Ishikawa (cell line): ENCODE measurements around the gene ZBTB32.

Experiments used
- CEBPB ChIP-seq: IDR thresholded peaks from 2 replicates; pipeline ENCODE4 v1.6.1; 2012
- CREB1 ChIP-seq: IDR thresholded peaks from 2 replicates; pipeline ENCODE4 v1.6.1; 2012; ENCODE audit warnings: low read depth
- EGR1 ChIP-seq: IDR thresholded peaks from 2 replicates; pipeline ENCODE4 v1.6.1; 2012
- EP300 ChIP-seq: IDR thresholded peaks from 2 replicates; pipeline ENCODE4 v1.6.1; 2012; ENCODE audit warnings: borderline replicate concordance
- FOXM1 ChIP-seq: IDR thresholded peaks from 2 replicates; pipeline ENCODE4 v1.6.1; 2012; ENCODE audit warnings: low read depth, borderline replicate concordance
- MAX ChIP-seq: IDR thresholded peaks from 2 replicates; pipeline ENCODE4 v1.6.1; 2012
- NFIC ChIP-seq: IDR thresholded peaks from 2 replicates; pipeline ENCODE4 v1.6.1; 2012
- RAD21 ChIP-seq: IDR thresholded peaks from 2 replicates; pipeline ENCODE4 v1.6.1; 2012; ENCODE audit warnings: low read depth
- REST ChIP-seq: IDR thresholded peaks from 2 replicates; pipeline ENCODE4 v1.6.1; 2012; ENCODE audit warnings: low read depth, mild to moderate bottlenecking
- TAF1 ChIP-seq: IDR thresholded peaks from 2 replicates; pipeline ENCODE4 v1.6.1; 2012; ENCODE audit warnings: low read depth, mild to moderate bottlenecking
- TEAD4 ChIP-seq: IDR thresholded peaks from 2 replicates; pipeline ENCODE4 v1.6.1; 2012
- USF1 ChIP-seq: IDR thresholded peaks from 2 replicates; pipeline ENCODE4 v1.6.1; 2012
- YY1 ChIP-seq: IDR thresholded peaks from 2 replicates; pipeline ENCODE4 v1.6.1; 2012; ENCODE audit warnings: low read depth
- ZBTB7A ChIP-seq: IDR thresholded peaks from 2 replicates; pipeline ENCODE4 v1.6.1; 2012; ENCODE audit warnings: low read depth

GRCh38 chr19:35716801-35717664 is 12.7 kb downstream of the ZBTB32 start:
- TF ChIP-seq RAD21 (peak; percentile 71), TEAD4 (no peak), TAF1 (peak; percentile 31), CREB1 (peak; percentile 17; the same call in 1 of the 2 replicates), MAX (peak; percentile 26; the same call in 1 of the 2 replicates), CEBPB (no peak), EP300 (no peak), YY1 (peak; percentile 38), ZBTB7A (peak; percentile 89; the same call in 1 of the 2 replicates), REST (peak; percentile 20; the same call in 1 of the 2 replicates), NFIC (no peak), USF1 (peak; percentile 17; the same call in 1 of the 2 replicates), EGR1 (peak; percentile 94), FOXM1 (no peak)
